ENCODE data around the gene TP53TG5. TPM values are rescaled to one million over a fixed set of nuclear protein-coding genes. Genes with fewer than 3 reads are reported as not detected.
A peak's percentile ranks its signal among the peaks of the same experiment; 100 is the strongest.

TP53TG5 gene
- total and polyA plus RNA-seq, 3 experiments from 2014 or later: not detected

DNA sequence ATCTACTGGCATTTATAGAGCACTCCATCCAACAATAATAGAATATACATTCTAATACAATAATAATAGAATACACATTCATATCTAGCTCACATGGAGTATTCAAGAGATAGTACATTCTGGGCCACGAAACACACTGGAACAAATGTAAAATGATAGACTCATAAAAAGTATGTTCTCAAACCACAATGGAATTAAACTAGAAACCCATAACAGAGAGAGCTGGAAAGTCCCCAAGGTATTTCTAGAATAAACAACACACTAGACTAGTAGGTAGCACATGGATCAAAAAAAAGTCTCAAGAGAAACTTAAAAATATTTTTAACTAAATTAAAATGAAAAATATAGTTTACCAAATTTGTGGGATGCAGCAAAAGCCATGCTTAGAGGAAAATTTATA is 9.1 kb upstream of the TP53TG5 start:
- Mint-ChIP-seq H3K4me1 (peaks cover 2 to 10% (median 3%) of the 10 kb centered on the region in 3 donors), H3K4me3 (no peak overlapping the region), H3K27ac (no peak overlapping the region), H3K9me3 (peaks cover 0 to 6% (median 0%) of the 10 kb centered on the region in 5 donors), H3K36me3 (peaks cover 8 to 12% (median 9%) of the 10 kb centered on the region in 3 donors), H3K27me3 (no peaks in the 10 kb centered on the region)
- H3K36me3 ChIP-seq (ENCODE audit: insufficient read depth, low read length): no peaks in the 10 kb centered on the region
- ChIA-PET POLR2A (no interaction called here), CTCF (interaction anchor here (0.9 to 3.0 kb wide), 4 partner anchors 10 to 50 kb away, joined by 3 to 19 read pairs (median 6); no protein-coding TSS in a partner anchor)
- no peaks in the 10 kb centered on the region for H3K27me3 ChIP-seq (ENCODE audit: insufficient read depth, low read length, poor library complexity, severe bottlenecking)
- no peaks in the 10 kb centered on the region for H3K9me3 ChIP-seq (ENCODE audit: low read length)
- no peak for DNase-seq
- H3K4me1 ChIP-seq (ENCODE audit: insufficient read depth, low read length): no peaks in the 10 kb centered on the region
- no peak overlapping the region for H3K27ac ChIP-seq (ENCODE audit: low read depth, low read length)
- no peak overlapping the region for H3K4me3 ChIP-seq (ENCODE audit: low read length)

DNA sequence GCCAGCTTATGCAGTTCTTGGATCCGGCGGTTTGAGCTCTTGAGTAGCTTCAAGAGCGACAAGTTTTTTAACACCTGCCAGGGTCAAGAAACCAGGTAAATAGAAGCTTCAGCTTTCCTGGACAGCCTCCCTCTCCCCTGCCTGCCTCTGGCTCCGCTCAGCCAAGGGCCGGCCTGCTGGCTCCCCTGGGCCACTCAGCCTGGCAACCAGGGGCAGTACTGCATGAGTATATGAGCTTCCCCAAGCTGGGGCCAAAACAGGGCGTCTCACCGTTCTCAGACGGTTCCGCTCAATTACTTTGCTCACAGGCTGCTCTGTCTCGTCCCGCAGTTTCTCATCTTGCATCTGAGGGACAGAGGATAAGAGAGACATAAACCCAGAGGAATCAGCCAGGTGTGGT is 856 bp downstream of the TP53TG5 start:
- no peak overlapping the region for H3K27ac ChIP-seq (ENCODE audit: low read depth, low read length)
- no peak for DNase-seq
- no peaks in the 10 kb centered on the region for H3K27me3 Mint-ChIP-seq
- H3K4me1 Mint-ChIP-seq: peaks cover 17 to 21% (median 20%) of the 10 kb centered on the region in 3 donors
- POLR2A ChIA-PET: no interaction called here
- no peaks in the 10 kb centered on the region for H3K9me3 ChIP-seq (ENCODE audit: low read length)
- CTCF ChIA-PET: interaction anchor here (1.4 to 12.5 kb wide), 5 partner anchors 10 to 394 kb away, joined by 3 to 183 read pairs (median 7); partner anchors contain the start of gene SYS1
- H3K4me3 ChIP-seq (ENCODE audit: low read length): no peak overlapping the region
- no peaks in the 10 kb centered on the region for H3K27me3 ChIP-seq (ENCODE audit: insufficient read depth, low read length, poor library complexity, severe bottlenecking)
- H3K36me3 Mint-ChIP-seq: peaks cover 0 to 26% (median 12%) of the 10 kb centered on the region in 3 donors
- no peaks in the 10 kb centered on the region for H3K9me3 Mint-ChIP-seq
- no peak overlapping the region for H3K4me3 Mint-ChIP-seq
- peaks cover 6% of the 10 kb centered on the region for H3K4me1 ChIP-seq (ENCODE audit: insufficient read depth, low read length)
- H3K27ac Mint-ChIP-seq: no peak overlapping the region
- H3K36me3 ChIP-seq (ENCODE audit: insufficient read depth, low read length): no peaks in the 10 kb centered on the region

DNA sequence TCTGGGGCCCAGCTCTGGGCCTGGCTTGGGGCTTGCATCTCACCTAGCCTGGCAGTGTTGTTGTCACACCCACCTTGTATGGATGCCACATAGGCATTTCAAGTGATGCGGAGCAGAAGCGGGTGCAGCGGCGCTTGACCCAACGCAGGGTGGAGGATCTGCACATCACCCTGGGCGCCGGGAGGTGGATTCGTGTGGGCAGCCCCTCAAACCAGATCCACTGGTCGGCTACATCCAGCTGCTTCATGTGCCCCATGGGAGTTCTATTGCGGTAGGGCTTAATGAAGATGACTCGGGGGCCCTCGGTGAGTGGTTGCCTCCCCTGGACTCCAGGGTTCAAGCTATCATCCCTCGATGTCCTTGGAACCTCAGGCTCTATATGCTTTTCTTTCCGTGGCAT is 3.2 kb downstream of the TP53TG5 start:
- H3K4me1 Mint-ChIP-seq: peaks cover 22 to 38% (median 24%) of the 10 kb centered on the region in 3 donors
- H3K27me3 ChIP-seq (ENCODE audit: insufficient read depth, low read length, poor library complexity, severe bottlenecking): no peaks in the 10 kb centered on the region
- H3K9me3 ChIP-seq (ENCODE audit: low read length): no peaks in the 10 kb centered on the region
- ChIA-PET POLR2A (no interaction called here), CTCF (interaction anchor here (1.3 to 12.5 kb wide), 9 partner anchors 12 to 396 kb away, joined by 3 to 183 read pairs (median 7); partner anchors contain the start of genes PIGT and SYS1)
- no peaks in the 10 kb centered on the region for H3K9me3 Mint-ChIP-seq
- H3K36me3 Mint-ChIP-seq: peaks cover 0 to 27% (median 3%) of the 10 kb centered on the region in 3 donors
- peak overlapping the region in 3 of 7 donors; percentile 41 to 84 (median 84) for H3K4me3 Mint-ChIP-seq
- no peak for DNase-seq
- no peaks in the 10 kb centered on the region for H3K27me3 Mint-ChIP-seq
- H3K27ac ChIP-seq (ENCODE audit: low read depth, low read length): no peak overlapping the region
- H3K27ac Mint-ChIP-seq: peak overlapping the region in 1 of 8 donors; percentile 78
- no peaks in the 10 kb centered on the region for H3K36me3 ChIP-seq (ENCODE audit: insufficient read depth, low read length)
- peaks cover 6% of the 10 kb centered on the region for H3K4me1 ChIP-seq (ENCODE audit: insufficient read depth, low read length)
- no peak overlapping the region for H3K4me3 ChIP-seq (ENCODE audit: low read length)

DNA sequence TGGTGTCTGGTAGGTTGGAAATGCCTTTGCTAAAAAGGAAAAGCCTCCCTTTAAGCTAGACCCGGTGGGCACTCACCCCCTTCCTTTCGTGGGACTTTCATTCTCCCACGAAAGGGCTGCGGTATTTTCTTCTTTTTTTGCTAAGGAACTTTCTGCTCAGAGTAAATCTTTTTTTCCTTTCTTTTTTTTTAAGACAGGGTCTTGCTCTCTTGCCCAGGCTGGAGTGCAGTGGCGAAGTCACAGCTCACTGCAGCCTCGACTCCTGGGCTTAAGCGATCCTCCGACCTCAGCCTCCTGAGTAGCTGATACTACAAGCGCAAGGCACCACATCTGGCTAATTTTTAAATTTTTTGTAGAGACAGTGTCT is 4.0 kb downstream of the TP53TG5 start:
- POLR2A ChIA-PET: interaction anchor here (1.1 to 3.7 kb wide), 5 partner anchors 10 to 62 kb away, joined by 3 to 66 read pairs (median 16); partner anchors contain the start of genes PIGT and SYS1
- H3K27me3 ChIP-seq (ENCODE audit: insufficient read depth, low read length, poor library complexity, severe bottlenecking): no peaks in the 10 kb centered on the region
- DNase-seq: no peak
- no peaks in the 10 kb centered on the region for H3K27me3 Mint-ChIP-seq
- H3K4me3 Mint-ChIP-seq: peak overlapping the region; percentile 84 to 94 (median 86)
- peaks cover 0 to 29% (median 0%) of the 10 kb centered on the region in 3 donors for H3K36me3 Mint-ChIP-seq
- CTCF ChIA-PET: interaction anchor here (0.9 to 12.5 kb wide), 30 partner anchors 11 to 397 kb away, joined by 3 to 183 read pairs (median 6); partner anchors contain the start of genes PIGT, SDC4 and SYS1
- no peaks in the 10 kb centered on the region for H3K9me3 Mint-ChIP-seq
- no peak overlapping the region for H3K27ac ChIP-seq (ENCODE audit: low read depth, low read length)
- no peak overlapping the region for H3K4me3 ChIP-seq (ENCODE audit: low read length)
- peaks cover 25 to 41% (median 27%) of the 10 kb centered on the region in 3 donors for H3K4me1 Mint-ChIP-seq
- no peaks in the 10 kb centered on the region for H3K9me3 ChIP-seq (ENCODE audit: low read length)
- peak overlapping the region; percentile 78 to 98 (median 94) for H3K27ac Mint-ChIP-seq
- no peaks in the 10 kb centered on the region for H3K36me3 ChIP-seq (ENCODE audit: insufficient read depth, low read length)
- H3K4me1 ChIP-seq (ENCODE audit: insufficient read depth, low read length): peaks cover 7% of the 10 kb centered on the region

DNA sequence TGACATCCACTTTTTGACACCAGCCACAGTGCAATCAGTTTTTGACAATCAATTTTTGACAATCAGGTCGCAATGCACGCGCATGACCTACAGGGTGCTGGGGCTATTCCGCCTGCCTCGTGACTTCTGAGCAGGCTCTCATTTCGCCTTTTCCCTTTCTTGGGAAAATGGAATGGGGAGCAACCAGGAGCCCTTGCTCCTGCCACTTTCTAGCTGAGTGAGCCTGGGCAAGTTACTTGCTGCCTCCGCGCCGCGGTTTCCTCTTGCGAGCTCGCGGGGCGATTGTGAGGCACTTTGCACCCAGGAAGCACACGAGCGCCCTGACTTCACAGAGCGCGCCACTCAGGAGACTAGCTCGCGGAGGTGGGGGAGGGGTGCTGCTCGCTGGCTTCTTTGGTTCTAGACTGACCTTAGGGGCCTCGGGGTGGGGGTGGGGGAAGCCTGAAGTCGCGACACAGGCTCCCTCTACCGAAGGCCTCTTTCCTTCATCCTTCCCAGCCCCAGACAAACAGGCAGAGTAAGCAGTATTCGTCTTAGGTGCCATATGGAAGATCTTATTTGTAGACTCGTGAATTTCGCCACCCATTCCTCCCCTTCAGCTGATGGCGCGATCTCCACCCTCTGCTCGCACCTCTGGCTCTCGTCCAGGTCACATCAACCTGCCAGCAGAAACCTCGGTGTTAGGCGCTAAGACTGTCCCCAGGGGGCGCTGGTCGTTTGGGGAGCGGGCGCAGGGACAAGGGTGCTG is 4.6 kb downstream of the TP53TG5 start:
- peak overlapping the region; percentile 78 to 98 (median 94) for H3K27ac Mint-ChIP-seq
- H3K27ac ChIP-seq (ENCODE audit: low read depth, low read length): peak overlapping the region; percentile 39
- H3K4me1 Mint-ChIP-seq: peaks cover 30 to 47% (median 33%) of the 10 kb centered on the region in 3 donors
- peak overlapping the region; percentile 84 to 94 (median 86) for H3K4me3 Mint-ChIP-seq
- H3K9me3 Mint-ChIP-seq: no peaks in the 10 kb centered on the region
- POLR2A ChIA-PET: interaction anchor here (0.6 to 3.7 kb wide), 7 partner anchors 10 to 1843 kb away, joined by 3 to 66 read pairs (median 6); partner anchors contain the start of genes PIGT and SYS1
- no peaks in the 10 kb centered on the region for H3K36me3 ChIP-seq (ENCODE audit: insufficient read depth, low read length)
- DNase-seq: peak; percentile 80 to 91 (median 85)
- peak overlapping the region; percentile 79 for H3K4me3 ChIP-seq (ENCODE audit: low read length)
- H3K36me3 Mint-ChIP-seq: peaks cover 0 to 33% (median 0%) of the 10 kb centered on the region in 3 donors
- peaks cover 13% of the 10 kb centered on the region for H3K4me1 ChIP-seq (ENCODE audit: insufficient read depth, low read length)
- no peaks in the 10 kb centered on the region for H3K27me3 ChIP-seq (ENCODE audit: insufficient read depth, low read length, poor library complexity, severe bottlenecking)
- CTCF ChIA-PET: interaction anchor here (0.5 to 12.5 kb wide), 33 partner anchors 11 to 412 kb away, joined by 3 to 183 read pairs (median 6); partner anchors contain the start of genes PIGT, SDC4 and SYS1
- H3K9me3 ChIP-seq (ENCODE audit: low read length): no peaks in the 10 kb centered on the region
- H3K27me3 Mint-ChIP-seq: no peaks in the 10 kb centered on the region

DNA sequence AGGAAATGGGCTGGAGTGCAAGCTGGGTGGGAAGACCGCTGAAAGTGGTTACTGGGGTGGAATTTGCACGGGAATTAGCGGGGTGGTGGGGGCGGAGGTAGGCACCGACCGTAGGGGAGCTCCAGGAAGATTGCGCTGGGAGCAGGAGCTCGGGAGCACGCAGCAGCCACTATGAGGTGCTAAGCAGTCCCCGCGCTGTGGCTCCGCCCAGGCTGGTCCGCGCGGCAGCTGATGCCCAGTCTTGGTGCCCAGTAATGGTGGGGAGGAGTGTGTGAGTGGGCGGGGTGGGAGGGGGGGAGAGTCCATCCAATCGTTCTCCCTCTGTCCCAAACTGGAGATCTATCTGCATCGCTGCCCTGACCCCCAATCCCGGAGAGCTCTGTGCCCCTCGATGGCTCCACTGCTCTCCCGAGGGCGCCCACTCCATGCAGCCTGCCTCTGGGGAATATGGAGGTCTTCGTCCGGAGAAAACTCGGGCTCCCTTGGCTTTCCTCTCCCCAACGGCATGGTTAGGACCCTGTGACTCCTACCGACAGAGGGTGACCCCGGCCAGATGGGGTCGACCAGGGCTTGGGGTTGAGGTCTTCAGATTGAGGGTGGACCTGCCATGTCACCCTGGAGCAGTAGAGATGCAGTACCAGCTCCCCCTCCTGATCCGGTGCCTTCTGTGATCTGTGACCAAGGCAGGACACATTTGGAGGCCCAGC is 5.3 kb downstream of the TP53TG5 start:
- Histone ChIP-seq H3K27me3 (ENCODE audit: insufficient read depth, low read length, poor library complexity, severe bottlenecking) (no peaks in the 10 kb centered on the region), H3K4me3 (ENCODE audit: low read length) (peak overlapping the region; percentile 79), H3K27ac (ENCODE audit: low read depth, low read length) (peak overlapping the region; percentile 39), H3K36me3 (ENCODE audit: insufficient read depth, low read length) (peaks cover 2% of the 10 kb centered on the region), H3K9me3 (ENCODE audit: low read length) (no peaks in the 10 kb centered on the region), H3K4me1 (ENCODE audit: insufficient read depth, low read length) (peaks cover 19% of the 10 kb centered on the region)
- no peaks in the 10 kb centered on the region for H3K9me3 Mint-ChIP-seq
- H3K4me1 Mint-ChIP-seq: peaks cover 38 to 54% (median 40%) of the 10 kb centered on the region in 3 donors
- H3K27ac Mint-ChIP-seq: peak overlapping the region; percentile 80 to 98 (median 94)
- peaks cover 0 to 40% (median 0%) of the 10 kb centered on the region in 3 donors for H3K36me3 Mint-ChIP-seq
- H3K4me3 Mint-ChIP-seq: peak overlapping the region; percentile 84 to 94 (median 86)
- no peak for DNase-seq
- no peaks in the 10 kb centered on the region for H3K27me3 Mint-ChIP-seq
- CTCF ChIA-PET: interaction anchor here (0.5 to 12.5 kb wide), 24 partner anchors 10 to 412 kb away, joined by 3 to 183 read pairs (median 7); partner anchors contain the start of genes PIGT, SDC4 and SYS1
- POLR2A ChIA-PET: interaction anchor here (0.6 to 3.7 kb wide), 6 partner anchors 9 to 1842 kb away, joined by 3 to 66 read pairs (median 11); partner anchors contain the start of genes PIGT and SYS1

DNA sequence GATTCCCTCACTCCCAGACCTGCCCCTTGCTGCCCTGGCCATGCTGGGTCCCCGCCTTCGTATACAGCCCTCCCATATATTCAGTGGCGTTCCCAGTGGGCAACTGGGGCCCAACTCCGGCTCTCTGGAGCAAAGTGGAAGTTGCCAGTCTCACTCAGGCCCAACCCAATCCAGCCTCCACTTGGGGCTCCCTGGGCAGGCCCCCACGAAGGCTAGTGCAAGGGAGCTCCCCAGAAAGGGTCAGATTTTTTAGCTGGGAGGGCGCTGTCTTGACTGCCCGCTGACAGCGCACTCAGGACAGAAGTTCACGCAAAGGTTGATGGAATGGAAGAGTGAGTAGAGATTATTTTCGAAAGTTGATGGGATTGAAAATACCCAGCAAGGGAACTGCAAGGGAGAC is 5.9 kb downstream of the TP53TG5 start:
- no peaks in the 10 kb centered on the region for H3K27me3 Mint-ChIP-seq
- H3K36me3 Mint-ChIP-seq: peaks cover 0 to 45% (median 0%) of the 10 kb centered on the region in 3 donors
- Histone ChIP-seq H3K9me3 (ENCODE audit: low read length) (no peaks in the 10 kb centered on the region), H3K4me1 (ENCODE audit: insufficient read depth, low read length) (peaks cover 24% of the 10 kb centered on the region), H3K27ac (ENCODE audit: low read depth, low read length) (no peak overlapping the region), H3K27me3 (ENCODE audit: insufficient read depth, low read length, poor library complexity, severe bottlenecking) (no peaks in the 10 kb centered on the region), H3K36me3 (ENCODE audit: insufficient read depth, low read length) (peaks cover 7% of the 10 kb centered on the region), H3K4me3 (ENCODE audit: low read length) (no peak overlapping the region)
- H3K4me1 Mint-ChIP-seq: peaks cover 43 to 59% (median 46%) of the 10 kb centered on the region in 3 donors
- POLR2A ChIA-PET: interaction anchor here (1.5 to 3.7 kb wide), 2 partner anchors 9 to 35 kb away, joined by 6 to 66 read pairs; partner anchors contain the start of gene SYS1
- no peaks in the 10 kb centered on the region for H3K9me3 Mint-ChIP-seq
- H3K4me3 Mint-ChIP-seq: peak overlapping the region in 5 of 7 donors; percentile 41 to 78 (median 57)
- DNase-seq: no peak
- H3K27ac Mint-ChIP-seq: peak overlapping the region; percentile 24 to 81 (median 70)
- CTCF ChIA-PET: interaction anchor here (0.7 to 12.5 kb wide), 7 partner anchors 10 to 399 kb away, joined by 3 to 183 read pairs (median 15); partner anchors contain the start of genes PIGT and SYS1

Measured in CD8-positive, alpha-beta memory T cell (primary cell).